ENCODE results near the gene APH1B. TPM values are rescaled to one million over a fixed set of nuclear protein-coding genes. Genes with fewer than 3 reads are reported as not detected.

Gene APH1B
- total RNA-seq, 1 experiment from 2014 or later, result 20.9 TPM

GRCh38 chr15:63324770-63325169 is 47.4 kb downstream of the APH1B start:
- Histone ChIP-seq H2BK12ac (ENCODE audit: insufficient read length, low read depth, low read length) (no peak overlapping the region), H3K9ac (ENCODE audit: extremely low read depth, insufficient read length, low read length) (no peak overlapping the region), H4K20me1 (ENCODE audit: control insufficient read depth, insufficient read depth, insufficient read length) (no peaks in the 10 kb centered on the region), H3K79me1 (ENCODE audit: insufficient read depth, low read depth, low read length, poor library complexity, severe bottlenecking) (no peaks in the 10 kb centered on the region), H3K14ac (ENCODE audit: insufficient read depth, low read length) (no peak overlapping the region), H3K4me1 (ENCODE audit: insufficient read depth, low read length) (0 out of 2 replicates have a peak, but pooled peaks cover 3% of the 10 kb centered on the region), H3K23ac (ENCODE audit: insufficient read length, low read depth, low read length) (no peak overlapping the region), H3K79me2 (ENCODE audit: insufficient read depth, low read length) (no peaks in the 10 kb centered on the region), H2BK5ac (ENCODE audit: insufficient read length, low read length) (no peak overlapping the region), H4K8ac (replicated peaks; ENCODE audit: insufficient read length, low read depth, low read length) (no peak overlapping the region), H3K9me3 (ENCODE audit: control insufficient read depth, low read depth, low read length) (no peaks in the 10 kb centered on the region), H2BK120ac (ENCODE audit: low read depth, low read length, poor library complexity, severe bottlenecking) (no peak overlapping the region), H2AFZ (ENCODE audit: low read length) (no peak overlapping the region), H3K4me2 (ENCODE audit: insufficient read depth, insufficient read length, low read length) (no peak overlapping the region), H3K27ac (ENCODE audit: insufficient read length, low read depth, low read length) (no peak overlapping the region), H3K4ac (ENCODE audit: low read depth, low read length) (no peak overlapping the region), H3K23me2 (ENCODE audit: insufficient read length, low read depth, low read length, poor library complexity, severe bottlenecking) (no peaks in the 10 kb centered on the region), H2BK20ac (ENCODE audit: low read depth, low read length, poor library complexity, severe bottlenecking) (no peak overlapping the region), H3K18ac (ENCODE audit: insufficient read length, low read depth, low read length) (no peak overlapping the region), H4K91ac (ENCODE audit: insufficient read length, low read depth, low read length) (no peak overlapping the region), H2AK5ac (ENCODE audit: insufficient read length, low read length) (no peak overlapping the region), H3K56ac (ENCODE audit: insufficient read length, low read depth, low read length) (no peak overlapping the region), H3K27me3 (ENCODE audit: insufficient read depth, low read length) (no peaks in the 10 kb centered on the region), H2BK15ac (ENCODE audit: low read depth, low read length) (no peak overlapping the region), H3T11ph (ENCODE audit: low read length) (no peak overlapping the region), H4K5ac (ENCODE audit: insufficient read length, low read depth, low read length) (no peak overlapping the region)
- H3K36me3 Mint-ChIP-seq (ENCODE audit: insufficient read depth in 1 of 3, low read depth in 3 of 3), result no peaks in the 10 kb centered on the region
- no peak for TF ChIP-seq CTCF (conservative IDR thresholded peaks at IDR 0.05)
- no peaks in the 10 kb centered on the region; a peak in 1 of 5 replicates for H3K9me3 Mint-ChIP-seq
- H3K4me3 Mint-ChIP-seq, result no peak overlapping the region
- H3K27ac Mint-ChIP-seq, result no peak overlapping the region
- 0 out of 2 replicates have a peak, but pooled peaks cover 2% of the 10 kb centered on the region for H3K27me3 Mint-ChIP-seq (ENCODE audit: low read depth)
- no peak for DNase-seq
- WGBS (ENCODE audit: extremely low coverage, insufficient read length, low lambda C conversion rate), result no CpG with 5 or more reads among the region's 7 CpGs
- peaks cover 17% of the 10 kb centered on the region in 2 experiments for H3K4me1 Mint-ChIP-seq
